Measurements from ENCODE around the gene CRKL. TPM values are rescaled to one million over a fixed set of nuclear protein-coding genes. Genes with fewer than 3 reads are reported as not detected.
A peak's percentile ranks its signal among the peaks of the same experiment; 100 is the strongest.

CRKL gene
- total RNA-seq, 1 donor from 2014 or later = 37.1 TPM

GRCh38 chr22:20996031-20996410 is 78.8 kb downstream of the CRKL start:
- DNase-seq (ENCODE audit: low spot score) = no peak

GRCh38 chr22:20996598-20997535 is 79.7 kb downstream of the CRKL start:
- no peak for DNase-seq (ENCODE audit: low spot score)

DNA sequence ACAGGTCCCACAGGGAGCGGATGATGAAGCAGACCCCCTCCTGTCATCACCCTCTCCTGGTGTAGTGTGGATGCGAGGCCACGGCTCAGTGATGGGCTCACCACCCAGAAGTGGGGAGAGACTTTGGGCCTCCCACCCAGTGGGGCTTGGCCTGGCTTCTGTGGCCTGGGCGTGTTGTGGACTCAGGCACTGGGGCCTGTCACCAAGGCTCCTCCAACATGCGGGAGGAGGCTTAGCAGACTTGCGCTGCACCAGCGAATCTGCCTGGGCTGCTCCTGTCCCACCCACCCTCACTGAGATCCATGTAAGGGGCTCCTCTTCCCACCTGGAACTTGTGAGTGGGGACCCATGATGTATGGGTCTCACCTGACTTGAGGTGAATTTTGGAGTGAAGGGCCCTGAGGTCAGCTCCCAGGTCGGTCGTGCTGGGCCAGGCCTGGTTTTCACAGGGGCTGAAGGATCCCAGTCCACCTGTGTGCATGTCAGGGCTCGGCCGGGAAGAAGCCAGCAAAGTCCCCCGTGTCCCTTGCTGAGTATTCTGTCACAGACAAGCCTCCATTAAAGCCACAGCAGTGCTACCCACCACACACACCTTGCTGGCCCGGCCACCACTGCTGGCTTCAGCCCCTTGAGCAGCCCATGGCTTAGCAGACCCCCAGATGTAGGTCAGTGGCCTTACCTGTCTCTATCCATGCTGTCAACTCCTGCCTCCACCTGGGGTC is 80.5 kb downstream of the CRKL start:
- DNase-seq (ENCODE audit: low spot score) = no peak

GRCh38 chr22:20998411-20999336 is 81.5 kb downstream of the CRKL start:
- no peak for DNase-seq (ENCODE audit: low spot score)

GRCh38 chr22:20999350-21000206 is 82.4 kb downstream of the CRKL start:
- DNase-seq (ENCODE audit: low spot score) = no peak

DNA sequence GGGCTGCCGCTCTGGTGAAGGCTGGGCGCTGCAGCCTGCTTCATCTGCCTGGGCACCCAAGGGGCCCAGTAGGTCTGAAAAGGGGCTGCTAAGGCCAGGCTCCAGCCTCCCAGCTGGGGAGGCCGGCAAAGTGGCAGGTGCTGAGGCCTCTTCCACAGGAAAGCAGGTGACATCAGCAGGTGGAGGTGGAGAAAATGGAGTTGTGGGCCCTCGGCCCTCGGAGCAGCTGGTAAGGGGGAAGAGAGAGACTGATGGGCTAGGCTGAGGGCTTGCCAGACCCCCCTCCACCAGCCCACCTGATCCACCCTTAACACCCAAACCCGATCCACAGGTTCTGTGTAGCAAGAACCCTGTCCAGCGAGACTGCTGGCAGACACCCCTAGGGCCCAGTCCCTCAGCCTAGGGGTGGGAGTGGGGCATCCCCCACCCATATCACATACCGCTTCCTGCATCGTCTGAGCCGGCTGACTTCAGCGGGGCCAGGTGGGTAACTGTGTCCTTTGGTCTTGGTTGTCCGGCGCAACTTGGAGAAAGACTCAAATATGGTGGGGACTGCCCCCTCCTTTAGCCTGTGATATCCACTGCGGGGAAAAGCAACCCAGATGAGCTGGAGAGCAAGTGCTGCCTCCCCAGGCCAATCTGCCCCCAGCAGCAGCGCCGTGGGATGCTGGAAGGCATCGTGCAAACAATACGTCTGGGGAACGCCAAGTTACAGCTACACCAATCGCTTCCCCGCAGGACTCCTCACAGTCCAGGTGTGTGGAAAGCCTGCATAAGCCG is 83.2 kb downstream of the CRKL start:
- DNase-seq (ENCODE audit: low spot score) = no peak

DNA sequence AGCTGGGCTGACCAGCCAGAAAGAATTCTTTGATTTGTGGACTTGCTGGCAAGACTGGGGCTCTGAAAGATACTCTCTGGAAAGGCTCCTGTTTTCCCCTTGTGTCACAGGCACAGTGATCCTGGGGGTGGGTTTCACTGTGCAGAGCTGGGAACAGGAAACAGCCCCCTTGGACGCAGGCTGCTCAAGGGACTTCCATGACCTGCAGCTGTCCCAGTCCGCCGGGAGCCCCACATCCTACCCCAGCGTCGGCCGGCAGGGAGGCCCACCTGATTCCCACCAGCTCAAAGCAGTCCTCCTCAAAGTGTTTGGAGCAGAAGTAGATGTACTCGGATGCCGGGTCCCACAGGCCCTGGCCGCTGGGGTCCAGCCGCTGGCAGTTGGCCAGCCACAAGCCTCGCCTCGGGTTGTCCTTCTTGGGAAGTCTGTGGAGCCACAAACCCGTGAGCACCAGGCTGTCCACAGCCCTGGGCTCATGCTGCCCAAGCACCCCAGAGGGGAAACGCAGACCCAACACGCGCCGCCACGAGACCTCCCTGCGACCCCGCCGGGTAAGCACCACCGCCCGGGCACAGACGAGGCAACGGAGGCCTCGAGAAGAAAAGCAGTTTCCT is 83.9 kb downstream of the CRKL start:
- no peak for DNase-seq (ENCODE audit: low spot score)

GRCh38 chr22:21001601-21002325 is 84.6 kb downstream of the CRKL start, which contains the start of gene THAP7:
TSS of gene THAP7 (minus strand) at chr22:21002118. CDS start at chr22:21001911, 207 bp downstream.
- DNase-seq (ENCODE audit: low spot score) = peak; percentile 98

Other genes starting within 250 kb of the CRKL start
- 5.1 TPM for gene SERPIND1, start 143.3 kb upstream of the CRKL start, total RNA-seq (ENCODE audit: insufficient read depth, low replicate concordance)
- gene PI4KA, start 58.6 kb upstream of the CRKL start, total RNA-seq (ENCODE audit: insufficient read depth, low replicate concordance) = 21.2 TPM
- gene SNAP29, start 58.4 kb upstream of the CRKL start, total RNA-seq (ENCODE audit: insufficient read depth, low replicate concordance) = 5.1 TPM
- not detected for gene AIFM3, start 49.8 kb downstream of the CRKL start, total RNA-seq (ENCODE audit: insufficient read depth, low replicate concordance)
- gene LZTR1, start 64.9 kb downstream of the CRKL start, total RNA-seq (ENCODE audit: insufficient read depth, low replicate concordance) = 52.7 TPM
- 17.6 TPM for gene THAP7, start 84.7 kb downstream of the CRKL start, total RNA-seq (ENCODE audit: insufficient read depth, low replicate concordance)
- 3.4 TPM for gene P2RX6, start 97.8 kb downstream of the CRKL start, total RNA-seq (ENCODE audit: insufficient read depth, low replicate concordance)
- not detected for gene SLC7A4, start 115.2 kb downstream of the CRKL start, total RNA-seq (ENCODE audit: insufficient read depth, low replicate concordance)
- gene LRRC74B, start 128.5 kb downstream of the CRKL start, total RNA-seq (ENCODE audit: insufficient read depth, low replicate concordance) = 0.24 TPM

Data from umbilical cord (tissue), 2 donors.